HG02763 (cell line): ENCODE results near the gene EXOC6B.

Experiments used
- ATAC-seq: cut with Tn5 transposase; IDR thresholded peaks from one replicate; pipeline ENCODE4 v1.9.1; 2021; ENCODE audit warnings: mild to moderate bottlenecking, moderate library complexity; ENCODE audit not compliant: unreplicated experiment

EXOC6B gene

GRCh38 chr2:72129681-72130340, 696.0 kb downstream of the EXOC6B start:
- ATAC-seq = no peak

- ATAC-seq = no peak
Observed at GRCh38 chr2:72128843-72129227, 697.0 kb downstream of the EXOC6B start.

GRCh38 chr2:72128059-72128842, 697.6 kb downstream of the EXOC6B start:
- ATAC-seq = no peak

- no peak for ATAC-seq
Observed at GRCh38 chr2:72127401-72128058, 698.3 kb downstream of the EXOC6B start.

- no peak for ATAC-seq
Observed at GRCh38 chr2:72126186-72127100, 699.4 kb downstream of the EXOC6B start.
